Activated CD4-positive, alpha-beta T cell treated with anti-CD3 and anti-CD28 coated beads, Interleukin-2, amount 50 U/mL, for 24 hours (primary cell): ENCODE measurements around the gene LRTM2.

Experiments used
- DNase-seq, 2 donors: peaks; one replicate each; pipeline ENCODE4 v3.0.0-alpha.2; 2020; ENCODE audit warnings: low read depth in 1 of 2, low spot score in 1 of 2

LRTM2 gene

DNA sequence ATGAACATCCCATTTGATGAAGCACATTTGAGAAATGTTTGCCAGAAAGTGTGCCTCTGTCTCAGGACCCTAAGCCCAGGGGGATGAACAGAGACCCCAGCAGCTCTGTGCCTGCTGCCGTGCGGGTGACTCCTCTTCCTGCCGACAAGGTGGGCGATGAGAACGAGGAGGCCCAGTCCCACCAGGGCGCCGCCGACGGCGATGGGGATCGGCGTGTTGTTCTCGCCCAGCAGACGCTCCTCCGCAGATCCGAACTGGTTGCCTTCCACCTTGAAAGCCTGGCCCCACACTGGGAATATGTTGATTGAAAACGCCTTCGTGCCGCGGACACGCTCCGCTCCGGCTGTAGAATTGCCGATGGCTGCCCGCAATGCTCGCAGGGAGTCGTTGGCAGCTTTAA lies 44.1 kb downstream of the LRTM2 start:
- DNase-seq, result no peak

DNA sequence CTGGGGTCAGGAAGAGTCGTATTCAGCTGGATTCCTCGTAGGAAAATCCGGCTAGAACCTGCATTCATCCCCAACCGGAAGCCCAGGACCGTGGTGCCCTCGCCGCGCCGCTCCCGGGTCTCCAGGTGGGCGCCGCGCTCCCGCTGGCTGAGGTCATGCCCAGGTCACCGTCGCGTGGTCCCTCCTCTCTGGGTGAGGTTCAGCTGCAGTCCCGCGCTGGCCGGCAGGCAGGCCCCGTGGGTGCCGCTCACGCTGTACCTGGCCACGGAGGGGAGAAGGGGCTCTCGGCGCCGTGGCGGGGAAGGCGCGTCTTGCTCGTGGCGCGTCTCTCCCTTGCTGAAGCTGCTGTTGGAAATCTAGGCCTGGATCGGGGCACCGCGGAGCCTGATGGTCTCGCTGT lies 44.5 kb downstream of the LRTM2 start:
- DNase-seq, result no peak

DNA sequence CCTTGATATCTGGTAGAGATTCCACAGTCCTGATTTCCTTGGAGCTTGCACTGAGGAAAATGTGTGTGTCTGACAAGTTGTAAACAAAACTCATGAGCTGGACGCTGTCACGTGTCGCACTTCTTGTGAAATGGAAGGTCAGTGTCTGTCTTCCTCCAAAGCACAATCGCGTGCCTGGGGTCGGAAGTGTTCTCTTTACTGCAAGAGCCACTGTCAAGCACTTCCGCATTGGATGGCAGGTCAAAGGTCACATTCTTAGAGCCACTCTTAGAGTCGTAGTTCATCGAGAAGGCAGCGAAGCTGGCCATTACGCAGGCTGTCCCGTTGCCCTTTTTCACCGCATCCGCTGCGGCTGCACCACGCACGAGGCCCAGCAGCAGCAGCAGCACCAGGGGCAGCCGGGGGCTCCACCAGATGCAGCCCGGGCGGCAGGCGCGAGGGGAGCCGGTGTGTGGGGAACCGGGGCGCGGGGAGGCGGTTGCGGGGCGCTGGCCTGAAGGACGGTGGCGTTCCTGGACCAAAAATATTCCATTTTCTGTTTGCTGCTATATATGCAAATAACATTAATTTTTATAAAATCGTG lies 45.0 kb downstream of the LRTM2 start:
- no peak for DNase-seq

DNA sequence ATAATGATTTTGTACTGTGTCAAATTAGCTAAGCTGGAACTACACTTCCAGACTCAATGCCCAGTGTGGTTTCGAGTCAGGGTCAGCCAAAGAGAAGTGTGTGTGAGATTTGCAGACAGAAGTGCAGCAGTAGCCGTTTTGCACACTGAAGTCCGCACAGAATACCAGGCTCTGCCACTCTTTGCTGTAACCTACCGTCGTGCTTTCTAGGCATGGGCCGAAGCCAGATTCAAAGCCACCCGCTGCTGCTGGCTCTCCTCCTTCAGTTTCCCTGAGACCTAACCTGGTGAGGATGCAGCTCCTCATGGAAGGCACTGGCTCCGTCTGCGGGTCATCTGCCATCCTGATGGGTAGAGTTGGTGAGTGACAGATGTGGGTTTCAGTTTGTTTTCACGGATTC lies 48.8 kb downstream of the LRTM2 start:
- no peak for DNase-seq

DNA sequence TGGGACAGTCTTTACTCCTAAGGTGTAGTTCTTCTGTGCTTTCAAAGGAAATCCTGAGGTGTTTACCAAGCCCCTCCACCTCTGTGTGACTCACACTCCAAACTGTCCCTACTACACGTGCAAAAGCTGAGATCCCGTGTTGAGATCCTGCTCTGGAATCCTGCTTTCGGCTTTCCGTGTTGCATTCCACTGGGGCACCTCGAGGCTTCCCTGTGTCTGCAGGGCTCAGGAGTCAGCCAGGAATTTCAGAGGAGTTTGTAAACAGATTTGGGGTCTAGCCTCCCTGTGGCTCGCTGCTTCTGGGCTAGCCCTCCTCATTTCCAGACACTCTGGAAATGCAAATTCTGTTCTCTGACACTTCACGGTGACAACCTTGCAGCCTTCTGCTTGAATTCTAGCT lies 49.7 kb downstream of the LRTM2 start:
- no peak for DNase-seq

DNA sequence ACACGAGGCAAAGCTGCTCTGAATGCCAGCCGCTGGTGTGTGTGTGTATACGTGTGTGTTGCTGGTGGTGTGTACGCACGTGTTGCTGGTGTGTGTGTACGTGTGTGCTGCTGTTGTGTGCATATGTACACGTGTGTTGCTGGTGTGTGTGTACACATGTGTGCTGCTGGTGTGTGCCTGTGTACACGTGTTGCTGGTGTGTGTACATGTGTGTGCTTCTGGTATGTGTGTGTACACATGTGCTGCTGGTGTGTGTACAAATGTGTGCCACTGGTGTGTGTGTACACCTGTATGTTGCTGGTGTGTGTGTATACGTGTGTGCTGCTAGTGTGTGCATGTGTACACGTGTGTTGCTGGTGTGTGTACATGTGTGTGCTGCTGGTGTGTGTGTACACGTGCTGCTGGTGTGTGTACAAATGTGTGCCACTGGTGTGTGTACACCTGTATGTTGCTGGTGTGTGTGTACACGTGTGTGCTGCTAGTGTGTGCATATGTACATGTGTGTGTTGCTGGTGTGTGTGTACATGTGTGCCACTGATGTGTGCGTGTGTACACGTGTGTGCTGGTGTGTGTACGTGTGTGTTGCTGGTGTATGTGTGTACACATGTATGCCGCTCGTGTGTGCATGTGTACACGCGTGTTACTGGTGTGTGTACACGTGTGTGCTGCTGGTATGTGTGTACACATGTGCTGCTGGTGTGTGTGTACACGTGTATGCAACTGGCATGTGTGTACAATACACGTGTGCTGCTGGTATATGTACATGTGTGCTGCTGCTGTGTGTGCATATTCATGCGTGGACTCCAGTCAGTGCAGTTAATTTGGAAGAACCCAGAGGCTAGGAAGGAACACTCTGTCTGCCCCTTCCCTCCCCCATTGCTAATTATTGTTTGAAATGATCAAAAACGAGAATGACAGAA lies 50.9 kb downstream of the LRTM2 start:
- DNase-seq, result no peak

DNA sequence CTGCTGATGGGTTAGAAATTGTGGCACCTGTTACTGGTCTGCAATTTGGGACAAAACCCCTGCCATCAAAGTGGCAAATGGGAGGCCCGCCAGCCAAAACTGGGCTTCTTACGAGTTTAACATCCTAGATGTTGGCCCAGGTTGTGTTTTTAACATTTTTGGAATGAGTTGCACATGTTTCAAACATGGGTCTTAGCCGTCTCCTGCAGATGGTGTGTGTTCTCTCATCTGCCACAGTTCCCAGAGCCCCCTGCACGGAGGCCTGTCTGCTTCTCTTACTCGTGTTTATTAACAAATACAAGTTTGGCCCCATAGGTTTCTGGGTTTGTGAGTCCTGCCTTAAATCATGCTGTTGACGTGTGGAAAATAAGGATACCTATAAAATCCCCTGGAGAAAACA lies 51.6 kb downstream of the LRTM2 start:
- DNase-seq, result no peak

DNA sequence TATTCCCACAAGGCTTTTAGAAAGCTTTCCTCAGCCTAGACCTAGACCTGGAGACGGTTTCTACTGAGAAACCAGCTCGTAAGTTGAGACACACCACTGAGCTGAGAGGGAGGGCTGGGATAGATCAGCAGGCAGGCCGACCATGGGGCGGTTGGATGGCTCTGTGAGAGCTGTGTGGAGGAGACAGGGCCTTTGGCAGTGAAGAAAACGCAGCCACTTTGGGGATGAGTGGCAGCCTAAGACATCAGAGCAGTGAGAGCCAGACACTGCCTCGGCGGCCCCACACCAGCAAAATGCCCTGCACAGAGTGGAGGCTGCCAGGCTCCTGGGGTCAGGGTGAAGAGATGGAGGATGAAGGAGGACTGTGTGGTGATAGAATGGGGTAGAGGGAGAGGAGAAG lies 52.1 kb downstream of the LRTM2 start:
- DNase-seq, result no peak

DNA sequence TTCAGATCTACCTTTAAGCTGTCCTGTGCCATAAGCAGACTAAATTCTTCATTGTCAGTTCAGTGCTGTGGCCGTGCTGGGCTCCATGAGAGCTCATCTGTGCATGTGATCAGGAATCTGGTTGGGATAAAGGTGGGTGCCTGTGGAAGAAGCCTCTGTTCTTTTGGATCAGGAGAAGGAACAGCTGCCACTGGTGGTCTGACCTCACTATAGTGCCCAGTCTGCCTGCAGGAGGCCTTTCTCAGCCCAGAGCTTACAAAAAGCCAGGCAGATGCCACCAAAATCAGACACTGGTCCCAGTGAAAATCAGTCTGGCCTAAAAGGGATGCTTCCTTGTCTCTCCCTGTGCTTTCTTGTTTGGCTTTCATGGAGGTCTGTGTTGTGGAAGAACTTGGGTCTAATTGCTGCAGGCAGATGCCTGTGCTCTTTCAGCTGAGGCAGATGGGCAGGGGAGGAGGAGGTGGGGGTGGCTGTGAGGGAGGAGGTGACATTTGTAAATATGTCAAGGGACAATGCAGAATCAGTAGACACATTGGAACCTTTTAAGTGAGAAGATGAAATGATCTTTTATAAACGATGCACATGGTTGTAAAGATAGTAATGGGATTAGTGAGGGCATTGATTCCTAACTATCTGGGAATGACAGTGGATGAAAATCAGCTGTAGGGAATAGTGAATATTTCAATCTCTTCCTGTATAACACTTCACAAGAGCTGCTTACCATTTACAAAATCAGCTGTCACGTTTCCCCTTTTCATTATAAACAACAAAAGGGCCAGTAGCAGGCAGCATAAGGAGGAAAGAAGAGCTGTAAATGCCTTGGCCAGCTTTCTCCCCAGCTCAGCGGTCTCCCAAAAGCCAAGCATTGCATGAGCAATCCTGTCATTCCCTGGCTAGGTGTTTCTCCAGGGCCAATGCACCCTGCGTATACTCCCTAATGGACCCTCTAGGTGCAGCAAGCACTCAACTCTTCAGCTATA lies 53.5 kb downstream of the LRTM2 start:
- DNase-seq, result no peak

DNA sequence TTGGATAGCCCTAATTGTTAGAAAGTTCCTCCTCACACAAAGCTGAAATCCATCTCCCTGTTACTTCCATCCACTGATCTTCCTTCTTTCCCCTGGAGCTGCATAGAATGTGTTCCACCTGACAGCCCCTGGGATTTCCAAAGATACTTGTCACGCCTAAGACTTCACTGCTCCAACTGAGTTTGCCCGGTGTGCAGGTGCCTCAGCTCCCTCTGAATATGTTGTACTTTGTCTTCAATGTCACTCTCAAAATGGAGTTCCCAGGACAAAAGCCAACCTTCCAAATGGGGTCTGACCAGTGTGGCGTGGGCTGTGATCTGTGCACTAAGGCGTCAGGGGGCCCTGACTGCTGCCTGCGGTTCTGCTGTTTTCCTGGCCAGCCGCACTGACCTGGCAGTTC lies 55.2 kb downstream of the LRTM2 start:
- DNase-seq, result no peak

DNA sequence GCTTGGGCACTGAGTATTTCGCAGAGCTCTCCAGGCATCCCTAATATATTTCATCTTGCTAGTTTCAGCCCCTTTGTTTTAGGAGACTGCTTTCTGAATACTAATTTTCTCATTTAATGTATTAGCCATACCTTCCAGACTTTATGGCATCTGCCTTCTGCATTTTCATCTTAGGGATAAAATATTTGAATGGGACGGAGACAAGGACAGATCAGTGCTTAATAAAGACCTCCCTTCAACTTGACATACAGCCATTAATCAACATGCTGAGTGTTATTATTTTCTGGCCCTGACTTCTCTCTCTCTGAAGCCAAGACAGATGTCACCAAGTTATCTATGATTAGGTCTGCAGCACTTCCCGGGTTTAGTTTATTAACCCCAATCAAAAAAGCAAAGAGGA lies 55.7 kb downstream of the LRTM2 start:
- DNase-seq, result no peak

DNA sequence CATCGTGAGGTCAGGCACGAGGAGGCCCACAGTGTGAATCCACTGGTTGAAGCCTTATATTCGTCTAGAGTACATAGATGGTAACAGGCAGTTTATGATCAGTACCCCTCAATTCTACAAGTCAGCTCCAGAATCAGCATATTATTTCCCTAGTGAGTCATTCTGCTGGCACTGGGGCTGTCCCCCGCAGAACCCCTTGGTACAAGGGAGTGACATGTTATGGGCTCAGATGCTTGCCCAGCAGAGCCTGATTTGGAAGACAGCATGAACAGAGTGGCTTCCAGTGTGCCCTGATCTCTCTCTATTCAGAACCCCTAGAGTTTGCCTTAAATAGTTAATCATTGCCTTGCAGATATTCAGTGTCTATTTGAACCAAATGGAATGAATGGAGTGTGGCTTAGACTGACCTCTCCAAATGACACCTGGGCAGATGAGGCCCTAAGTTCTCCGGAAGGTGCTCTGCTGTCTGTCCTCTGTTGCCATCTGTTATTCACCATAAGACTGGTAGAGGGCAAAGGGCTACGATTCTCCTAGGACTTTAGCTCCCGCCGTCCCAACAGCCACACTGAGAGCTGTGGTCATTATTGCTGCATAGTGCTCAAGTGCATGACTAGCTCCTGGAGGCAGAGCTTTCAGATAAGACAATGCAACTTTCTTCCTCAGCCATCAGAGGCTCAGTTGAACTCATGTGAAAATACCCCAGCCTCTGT lies 57.0 kb downstream of the LRTM2 start:
- DNase-seq, result no peak

DNA sequence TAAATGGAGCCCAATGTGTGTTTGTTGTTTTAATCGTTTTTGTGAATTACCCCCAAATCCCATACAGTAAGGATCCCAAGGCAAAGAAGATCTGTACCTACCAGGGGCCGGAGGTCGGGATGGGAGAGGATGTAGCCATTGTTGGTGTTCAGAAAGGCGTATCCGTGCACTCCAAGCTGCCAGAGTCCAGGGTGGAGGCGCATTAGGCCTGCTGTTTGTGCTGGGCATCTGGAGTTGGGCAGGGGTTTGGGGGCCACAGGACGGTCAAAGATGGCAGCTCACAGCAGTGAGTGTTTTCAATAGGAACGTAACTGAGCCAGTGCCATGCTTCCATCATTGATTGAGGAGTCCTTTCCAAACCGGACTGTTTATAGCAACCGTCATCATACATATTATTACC lies 57.8 kb downstream of the LRTM2 start:
- DNase-seq, result no peak

DNA sequence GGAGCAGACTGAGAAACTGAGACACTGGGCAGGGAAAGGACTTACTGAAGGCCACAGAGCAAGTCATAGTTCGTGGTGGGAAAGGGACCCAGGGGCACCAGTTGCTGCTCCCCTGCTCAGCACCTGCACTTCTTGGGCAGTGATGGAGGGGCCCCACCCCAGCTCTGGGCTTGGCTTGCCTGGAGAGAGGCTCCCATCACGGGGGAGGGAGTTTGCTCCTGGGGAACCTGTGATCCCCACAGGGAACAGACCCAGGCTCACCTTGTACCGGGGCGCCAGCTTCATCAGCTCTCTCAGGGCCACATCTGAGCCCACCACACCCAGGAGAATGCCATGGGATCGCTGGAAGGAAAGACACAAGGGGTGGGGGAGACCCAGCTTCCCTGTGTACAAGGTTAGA lies 58.3 kb downstream of the LRTM2 start:
- no peak for DNase-seq

DNA sequence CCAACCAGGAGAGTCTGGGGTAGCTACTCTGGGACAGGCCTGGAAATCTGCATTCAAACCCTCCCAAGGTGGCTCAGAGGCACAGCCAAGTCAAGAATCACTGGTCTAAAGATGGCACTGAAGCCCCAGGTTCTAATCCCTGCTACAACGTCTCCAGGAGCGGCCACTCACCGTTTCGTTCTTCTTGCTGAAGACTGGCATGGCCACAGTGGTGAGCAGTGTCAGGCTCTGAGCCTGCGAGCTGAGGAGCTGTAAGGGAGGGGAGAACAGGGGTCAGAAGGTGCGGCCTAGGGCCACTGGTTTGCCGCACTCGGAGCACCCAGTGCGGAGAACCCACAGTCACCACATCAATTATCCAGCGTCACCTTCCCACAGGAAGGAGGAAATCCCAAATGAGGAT lies 59.3 kb downstream of the LRTM2 start:
- DNase-seq, result no peak

DNA sequence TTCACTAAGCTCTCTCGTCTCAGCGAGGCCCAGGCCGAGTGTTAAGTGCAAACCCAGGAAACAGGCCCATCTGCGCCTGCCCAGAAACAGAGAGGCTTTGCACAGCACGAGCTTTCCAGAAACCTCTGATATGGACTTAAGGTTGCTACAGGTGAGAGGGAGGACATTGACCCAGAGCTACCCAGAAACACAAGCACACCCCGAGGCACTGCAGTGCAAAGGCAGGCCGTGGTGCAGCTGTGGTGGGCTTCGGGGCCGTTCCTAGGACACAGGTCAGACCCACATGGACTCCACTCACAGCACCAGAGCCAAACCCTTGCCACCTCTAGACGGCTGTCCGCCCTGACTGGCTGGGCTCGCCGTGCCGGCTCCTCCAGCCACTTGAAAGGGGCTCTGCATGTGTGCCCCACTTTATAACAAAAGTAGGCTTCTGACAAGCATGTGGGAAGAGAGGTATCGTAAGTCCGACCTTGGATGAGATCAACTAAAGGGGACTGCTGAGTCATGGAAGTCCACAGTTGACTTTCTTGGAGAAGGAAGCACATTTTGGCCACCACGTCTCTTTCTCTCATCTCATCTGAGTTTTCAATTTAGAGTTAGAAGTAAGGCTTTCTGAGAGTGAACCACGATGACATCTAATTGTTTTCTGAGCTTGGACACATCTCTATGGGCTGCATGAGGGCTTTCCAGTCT lies 59.9 kb downstream of the LRTM2 start:
- DNase-seq, result no peak

DNA sequence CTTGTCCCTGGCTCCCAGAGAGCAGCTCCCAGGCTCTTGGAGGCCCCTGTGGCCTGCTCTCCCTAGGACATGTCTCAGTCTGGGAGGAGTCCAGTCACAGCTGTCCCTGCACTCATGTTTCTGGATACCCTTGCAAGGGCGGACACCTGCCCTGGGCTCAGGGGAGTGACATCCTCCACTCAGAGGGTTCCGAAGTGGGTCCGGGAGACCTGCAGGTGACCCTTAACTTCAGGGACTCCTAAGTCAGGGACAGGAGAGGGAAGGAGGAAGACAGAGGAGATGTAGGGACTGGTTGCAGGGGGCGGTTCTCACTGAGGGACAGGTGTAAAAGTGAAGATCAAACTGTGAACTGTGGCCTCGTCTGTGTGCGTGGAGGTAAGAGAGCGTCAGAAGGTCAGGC lies 60.5 kb downstream of the LRTM2 start:
- no peak for DNase-seq

DNA sequence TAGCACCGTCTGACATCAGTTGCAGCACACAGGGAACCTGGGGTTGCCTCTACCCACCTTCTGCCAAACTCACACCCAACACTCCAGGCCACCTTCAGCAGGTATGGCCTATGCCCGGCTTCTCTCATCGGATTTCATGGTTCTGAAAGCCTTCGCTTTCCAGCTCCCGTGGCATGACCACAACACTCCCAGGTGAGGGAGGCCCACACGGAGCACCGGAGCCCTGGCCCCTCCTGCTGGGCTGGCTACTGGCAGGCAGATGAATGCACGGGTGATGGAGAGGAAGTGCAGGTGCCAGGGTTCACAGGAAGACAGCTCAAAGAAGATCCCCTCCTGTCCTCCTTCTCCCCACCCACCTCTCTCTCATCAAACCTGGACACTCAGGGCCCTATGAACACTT lies 60.9 kb downstream of the LRTM2 start:
- no peak for DNase-seq

DNA sequence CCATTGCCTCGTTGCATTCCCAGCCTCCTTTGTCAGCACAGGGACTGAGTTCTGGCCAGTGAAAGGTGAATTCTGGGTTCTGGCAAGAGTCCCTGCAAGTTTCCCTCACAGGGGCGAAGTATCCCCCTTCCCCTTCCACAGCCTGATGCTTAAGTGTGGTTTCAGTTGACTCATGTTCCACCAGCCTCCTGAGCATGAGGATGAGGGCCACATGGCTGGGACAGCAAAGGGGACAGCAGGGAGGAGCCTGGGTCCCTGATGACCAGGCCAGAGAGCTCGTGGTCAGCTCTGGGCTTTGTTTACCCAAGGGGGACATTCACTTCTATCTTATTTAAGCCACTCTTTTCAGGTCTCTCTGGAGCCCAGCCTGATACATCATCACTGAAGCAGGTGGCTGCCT lies 61.6 kb downstream of the LRTM2 start:
- no peak for DNase-seq

DNA sequence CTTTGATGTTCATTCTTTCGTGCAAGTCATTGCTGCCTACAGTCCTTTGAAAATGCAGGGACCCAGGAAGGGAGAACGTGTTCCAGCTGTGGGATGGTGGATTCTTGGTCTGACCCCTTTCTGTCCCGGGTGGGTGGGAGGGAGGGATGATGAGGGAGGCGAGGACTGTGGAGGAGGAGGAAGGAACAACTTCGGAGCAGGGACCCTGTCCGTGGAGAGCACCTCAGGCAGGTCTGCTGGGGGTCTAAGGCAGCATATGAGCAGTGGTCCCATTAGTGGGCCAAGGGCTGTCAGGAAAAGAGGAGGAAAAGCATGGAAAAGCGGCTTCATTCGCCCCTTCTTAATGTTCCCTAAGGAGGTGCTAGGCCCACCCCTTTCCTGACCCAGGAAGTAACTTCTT lies 62.0 kb downstream of the LRTM2 start:
- DNase-seq, result no peak
